ENCODE data around the gene EML6.

Gene EML6

DNA sequence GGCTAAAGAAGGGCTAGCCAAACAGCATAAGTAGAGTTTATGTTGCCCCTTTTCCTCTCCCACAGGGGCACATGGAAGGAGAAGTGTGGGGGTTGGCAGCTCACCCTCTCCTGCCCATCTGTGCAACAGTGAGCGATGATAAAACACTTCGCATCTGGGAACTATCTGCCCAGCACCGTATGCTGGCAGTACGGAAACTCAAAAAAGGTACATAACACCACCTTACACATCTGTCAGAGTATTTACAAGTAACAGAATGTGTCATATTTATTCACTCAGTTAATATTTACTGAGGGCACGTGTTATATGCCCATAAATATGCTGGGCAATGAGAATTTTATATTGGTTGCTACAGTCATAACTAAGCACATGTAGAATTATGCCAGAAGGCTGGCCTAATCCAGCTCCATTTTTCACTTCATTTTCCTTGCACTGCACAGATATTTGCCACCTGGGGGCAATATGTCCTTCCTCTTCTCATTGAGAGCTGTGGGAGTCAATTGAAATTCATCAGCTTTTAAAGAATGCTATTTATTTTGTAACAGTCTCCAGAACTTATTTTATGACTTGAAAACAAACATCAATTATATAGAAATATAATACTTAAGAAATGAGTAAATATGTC is 176.2 kb downstream of the EML6 start:
- Histone ChIP-seq H3K27me3 (replicated peaks; ENCODE audit: control insufficient read depth, insufficient read depth, low read length, poor library complexity, severe bottlenecking) (no peaks in the 10 kb centered on the region), H3K4me3 (ENCODE audit: insufficient read depth, low read depth, low read length, poor library complexity, severe bottlenecking) (no peak overlapping the region), H3K27ac (ENCODE audit: insufficient read depth, low read length, poor library complexity, severe bottlenecking) (no peak overlapping the region), H3K36me3 (ENCODE audit: control insufficient read depth, insufficient read depth, low read length) (no peaks in the 10 kb centered on the region), H3K9me3 (ENCODE audit: control insufficient read depth, low read length) (no peaks in the 10 kb centered on the region), H3K4me1 (ENCODE audit: control insufficient read depth, insufficient read depth, low read length, poor library complexity, severe bottlenecking) (peaks cover 4% of the 10 kb centered on the region)
- DNase-seq = no peak

- DNase-seq = no peak
- no peak overlapping the region for H3K27ac ChIP-seq (ENCODE audit: insufficient read depth, low read length, poor library complexity, severe bottlenecking)
- H3K36me3 ChIP-seq (ENCODE audit: control insufficient read depth, insufficient read depth, low read length) = no peaks in the 10 kb centered on the region
- no peaks in the 10 kb centered on the region for H3K9me3 ChIP-seq (ENCODE audit: control insufficient read depth, low read length)
- H3K4me1 ChIP-seq (ENCODE audit: control insufficient read depth, insufficient read depth, low read length, poor library complexity, severe bottlenecking) = peaks cover 4% of the 10 kb centered on the region
- no peak overlapping the region for H3K4me3 ChIP-seq (ENCODE audit: insufficient read depth, low read depth, low read length, poor library complexity, severe bottlenecking)
- H3K27me3 ChIP-seq (replicated peaks; ENCODE audit: control insufficient read depth, insufficient read depth, low read length, poor library complexity, severe bottlenecking) = no peaks in the 10 kb centered on the region
Observed at GRCh38 chr2:54901224-54901986, 177.9 kb downstream of the EML6 start.

GRCh38 chr2:54902763-54903162 is 179.3 kb downstream of the EML6 start:
- H3K36me3 ChIP-seq (ENCODE audit: control insufficient read depth, insufficient read depth, low read length) = no peaks in the 10 kb centered on the region
- no peak overlapping the region for H3K27ac ChIP-seq (ENCODE audit: insufficient read depth, low read length, poor library complexity, severe bottlenecking)
- H3K27me3 ChIP-seq (replicated peaks; ENCODE audit: control insufficient read depth, insufficient read depth, low read length, poor library complexity, severe bottlenecking) = no peaks in the 10 kb centered on the region
- DNase-seq = no peak
- no peaks in the 10 kb centered on the region for H3K9me3 ChIP-seq (ENCODE audit: control insufficient read depth, low read length)
- H3K4me1 ChIP-seq (ENCODE audit: control insufficient read depth, insufficient read depth, low read length, poor library complexity, severe bottlenecking) = peaks cover 4% of the 10 kb centered on the region
- no peak overlapping the region for H3K4me3 ChIP-seq (ENCODE audit: insufficient read depth, low read depth, low read length, poor library complexity, severe bottlenecking)

GRCh38 chr2:54903736-54904554 is 180.5 kb downstream of the EML6 start:
- H3K27ac ChIP-seq (ENCODE audit: insufficient read depth, low read length, poor library complexity, severe bottlenecking) = no peak overlapping the region
- no peaks in the 10 kb centered on the region for H3K27me3 ChIP-seq (replicated peaks; ENCODE audit: control insufficient read depth, insufficient read depth, low read length, poor library complexity, severe bottlenecking)
- no peaks in the 10 kb centered on the region for H3K9me3 ChIP-seq (ENCODE audit: control insufficient read depth, low read length)
- no peaks in the 10 kb centered on the region for H3K36me3 ChIP-seq (ENCODE audit: control insufficient read depth, insufficient read depth, low read length)
- DNase-seq = peak in 2 of 3 donors; percentile 8 to 20
- H3K4me3 ChIP-seq (ENCODE audit: insufficient read depth, low read depth, low read length, poor library complexity, severe bottlenecking) = no peak overlapping the region
- H3K4me1 ChIP-seq (ENCODE audit: control insufficient read depth, insufficient read depth, low read length, poor library complexity, severe bottlenecking) = peaks cover 4% of the 10 kb centered on the region

GRCh38 chr2:54904836-54905235 is 181.4 kb downstream of the EML6 start:
- H3K4me1 ChIP-seq (ENCODE audit: control insufficient read depth, insufficient read depth, low read length, poor library complexity, severe bottlenecking) = peaks cover 4% of the 10 kb centered on the region
- DNase-seq = no peak
- no peaks in the 10 kb centered on the region for H3K27me3 ChIP-seq (replicated peaks; ENCODE audit: control insufficient read depth, insufficient read depth, low read length, poor library complexity, severe bottlenecking)
- H3K27ac ChIP-seq (ENCODE audit: insufficient read depth, low read length, poor library complexity, severe bottlenecking) = no peak overlapping the region
- no peak overlapping the region for H3K4me3 ChIP-seq (ENCODE audit: insufficient read depth, low read depth, low read length, poor library complexity, severe bottlenecking)
- no peaks in the 10 kb centered on the region for H3K9me3 ChIP-seq (ENCODE audit: control insufficient read depth, low read length)
- no peaks in the 10 kb centered on the region for H3K36me3 ChIP-seq (ENCODE audit: control insufficient read depth, insufficient read depth, low read length)

DNA sequence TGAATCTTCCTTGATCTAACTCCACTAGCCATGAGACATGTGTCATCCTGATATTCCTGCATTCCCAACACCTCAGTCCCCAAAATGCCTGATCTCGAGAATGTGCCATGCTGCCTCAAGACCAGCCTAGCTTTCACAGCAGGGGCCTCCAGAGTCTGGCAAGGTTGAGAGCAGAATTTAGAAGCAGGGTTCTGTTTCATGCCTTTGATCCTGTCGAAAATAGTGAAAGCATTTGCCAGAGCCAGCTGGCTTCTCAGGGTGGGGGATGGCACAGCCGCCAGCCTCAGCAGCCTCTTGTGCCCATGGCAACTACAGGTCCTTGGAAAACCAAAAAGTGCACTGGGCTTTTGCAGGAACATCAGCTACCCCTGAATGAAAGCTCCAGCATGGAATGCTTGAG is 183.3 kb downstream of the EML6 start:
- no peak for DNase-seq
- Histone ChIP-seq H3K36me3 (ENCODE audit: control insufficient read depth, insufficient read depth, low read length) (no peaks in the 10 kb centered on the region), H3K9me3 (ENCODE audit: control insufficient read depth, low read length) (no peaks in the 10 kb centered on the region), H3K27me3 (replicated peaks; ENCODE audit: control insufficient read depth, insufficient read depth, low read length, poor library complexity, severe bottlenecking) (no peaks in the 10 kb centered on the region), H3K4me3 (ENCODE audit: insufficient read depth, low read depth, low read length, poor library complexity, severe bottlenecking) (no peak overlapping the region), H3K4me1 (ENCODE audit: control insufficient read depth, insufficient read depth, low read length, poor library complexity, severe bottlenecking) (peaks cover 4% of the 10 kb centered on the region), H3K27ac (ENCODE audit: insufficient read depth, low read length, poor library complexity, severe bottlenecking) (no peak overlapping the region)

GRCh38 chr2:54907663-54908062 is 184.2 kb downstream of the EML6 start:
- Histone ChIP-seq H3K4me3 (ENCODE audit: insufficient read depth, low read depth, low read length, poor library complexity, severe bottlenecking) (no peak overlapping the region), H3K27me3 (replicated peaks; ENCODE audit: control insufficient read depth, insufficient read depth, low read length, poor library complexity, severe bottlenecking) (no peaks in the 10 kb centered on the region), H3K36me3 (ENCODE audit: control insufficient read depth, insufficient read depth, low read length) (no peaks in the 10 kb centered on the region), H3K4me1 (ENCODE audit: control insufficient read depth, insufficient read depth, low read length, poor library complexity, severe bottlenecking) (peaks cover 4% of the 10 kb centered on the region), H3K9me3 (ENCODE audit: control insufficient read depth, low read length) (no peaks in the 10 kb centered on the region), H3K27ac (ENCODE audit: insufficient read depth, low read length, poor library complexity, severe bottlenecking) (no peak overlapping the region)
- no peak for DNase-seq

DNA sequence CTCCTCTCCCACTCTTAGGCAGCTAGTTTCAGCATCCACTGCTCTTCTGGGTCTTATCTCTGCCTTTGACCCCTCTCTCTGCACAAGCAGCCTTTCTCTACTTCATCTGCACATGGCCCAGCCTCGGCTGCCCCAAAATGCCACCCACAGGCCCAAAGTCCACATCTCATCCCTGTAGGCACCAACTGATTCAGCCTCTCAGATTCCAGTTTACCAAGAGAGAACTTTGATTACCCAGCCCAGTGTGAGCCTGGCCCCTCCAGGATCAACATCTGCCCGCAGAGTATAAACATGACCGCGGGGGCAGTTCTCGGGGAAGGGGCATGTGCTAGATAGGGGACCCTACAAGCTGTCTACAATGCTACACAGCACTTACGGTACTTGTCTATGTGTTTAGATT is 185.1 kb downstream of the EML6 start:
- H3K27me3 ChIP-seq (replicated peaks; ENCODE audit: control insufficient read depth, insufficient read depth, low read length, poor library complexity, severe bottlenecking) = no peaks in the 10 kb centered on the region
- H3K36me3 ChIP-seq (ENCODE audit: control insufficient read depth, insufficient read depth, low read length) = no peaks in the 10 kb centered on the region
- no peak for DNase-seq
- peaks cover 4% of the 10 kb centered on the region for H3K4me1 ChIP-seq (ENCODE audit: control insufficient read depth, insufficient read depth, low read length, poor library complexity, severe bottlenecking)
- H3K9me3 ChIP-seq (ENCODE audit: control insufficient read depth, low read length) = no peaks in the 10 kb centered on the region
- no peak overlapping the region for H3K4me3 ChIP-seq (ENCODE audit: insufficient read depth, low read depth, low read length, poor library complexity, severe bottlenecking)
- no peak overlapping the region for H3K27ac ChIP-seq (ENCODE audit: insufficient read depth, low read length, poor library complexity, severe bottlenecking)

- Histone ChIP-seq H3K27ac (ENCODE audit: insufficient read depth, low read length, poor library complexity, severe bottlenecking) (no peak overlapping the region), H3K36me3 (ENCODE audit: control insufficient read depth, insufficient read depth, low read length) (no peaks in the 10 kb centered on the region), H3K4me1 (ENCODE audit: control insufficient read depth, insufficient read depth, low read length, poor library complexity, severe bottlenecking) (peaks cover 4% of the 10 kb centered on the region), H3K9me3 (ENCODE audit: control insufficient read depth, low read length) (no peaks in the 10 kb centered on the region), H3K27me3 (replicated peaks; ENCODE audit: control insufficient read depth, insufficient read depth, low read length, poor library complexity, severe bottlenecking) (no peaks in the 10 kb centered on the region), H3K4me3 (ENCODE audit: insufficient read depth, low read depth, low read length, poor library complexity, severe bottlenecking) (no peak overlapping the region)
- no peak for DNase-seq
Observed at GRCh38 chr2:54909001-54909400, 185.5 kb downstream of the EML6 start.

DNA sequence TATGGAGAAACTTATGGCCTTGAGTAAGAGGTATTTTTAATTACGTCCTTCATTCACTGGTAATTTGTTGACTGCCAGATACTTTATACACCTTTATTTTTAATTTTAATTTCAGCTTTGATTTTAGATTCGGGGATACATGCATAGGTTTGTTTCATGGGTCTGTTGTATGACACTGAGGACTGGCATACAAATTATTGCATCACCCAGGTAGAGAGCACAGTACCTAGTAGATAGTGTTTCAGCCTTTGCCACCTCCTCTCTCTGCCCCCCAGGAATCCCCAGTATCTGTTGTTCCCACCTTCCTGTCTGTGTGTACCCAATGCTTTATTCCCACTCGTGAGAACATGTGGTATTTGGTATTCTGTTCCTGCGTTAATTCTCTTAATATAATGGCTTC is 188.8 kb downstream of the EML6 start:
- no peaks in the 10 kb centered on the region for H3K4me1 ChIP-seq (ENCODE audit: control insufficient read depth, insufficient read depth, low read length, poor library complexity, severe bottlenecking)
- H3K27me3 ChIP-seq (replicated peaks; ENCODE audit: control insufficient read depth, insufficient read depth, low read length, poor library complexity, severe bottlenecking) = no peaks in the 10 kb centered on the region
- H3K9me3 ChIP-seq (ENCODE audit: control insufficient read depth, low read length) = no peaks in the 10 kb centered on the region
- DNase-seq = no peak
- no peaks in the 10 kb centered on the region for H3K36me3 ChIP-seq (ENCODE audit: control insufficient read depth, insufficient read depth, low read length)
- no peak overlapping the region for H3K27ac ChIP-seq (ENCODE audit: insufficient read depth, low read length, poor library complexity, severe bottlenecking)
- H3K4me3 ChIP-seq (ENCODE audit: insufficient read depth, low read depth, low read length, poor library complexity, severe bottlenecking) = no peak overlapping the region
